Parathyroid adenoma (tissue), 2 donors: ENCODE results near the gene ATF7IP.

Source experiments
- H2AFZ ChIP-seq: fragments of 300-600 bp; sonication (generic); one replicate; pipeline ENCODE4 v1.7.0; 2017; ENCODE audit warnings: antibody characterized with exemption, mild to moderate bottlenecking
- H3K27ac ChIP-seq: fragments of 300-600 bp; sonication (generic); one replicate; pipeline ENCODE4 v1.7.0; 2017
- H3K27me3 ChIP-seq: fragments of 300-600 bp; sonication (generic); one replicate; pipeline ENCODE4 v1.7.0; 2017; ENCODE audit warnings: low read length; ENCODE audit not compliant: control insufficient read depth, insufficient read depth
- H3K36me3 ChIP-seq: fragments of 300-600 bp; sonication (generic); one replicate; pipeline ENCODE4 v1.7.0; 2017; ENCODE audit warnings: low read length; ENCODE audit not compliant: control insufficient read depth, insufficient read depth
- H3K4me1 ChIP-seq: fragments of 300-600 bp; sonication (generic); one replicate; pipeline ENCODE4 v1.7.0; 2017; ENCODE audit warnings: control low read depth
- H3K4me2 ChIP-seq: fragments of 300-600 bp; sonication (generic); one replicate; pipeline ENCODE4 v1.7.0; 2017; ENCODE audit warnings: low read length
- H3K4me3 ChIP-seq: fragments of 300-600 bp; sonication (generic); one replicate; pipeline ENCODE4 v1.7.0; 2017; ENCODE audit warnings: low read depth, low read length
- H3K79me2 ChIP-seq: fragments of 300-600 bp; sonication (generic); one replicate; pipeline ENCODE4 v1.7.0; 2017; ENCODE audit warnings: control low read depth
- H3K9ac ChIP-seq: fragments of 300-600 bp; sonication (generic); one replicate; pipeline ENCODE4 v1.7.0; 2017; ENCODE audit warnings: mild to moderate bottlenecking
- H3K9me3 ChIP-seq: fragments of 300-600 bp; sonication (generic); one replicate; pipeline ENCODE4 v1.7.0; 2017; ENCODE audit warnings: low read length; ENCODE audit not compliant: control insufficient read depth
- CTCF ChIP-seq: fragments of 300-600 bp; sonication (generic); IDR thresholded peaks from one replicate; pipeline ENCODE4 v1.7.0; 2017; ENCODE audit warnings: antibody characterized with exemption, mild to moderate bottlenecking
- donor health status: primary hyperparathyroidism.

The ATF7IP gene

DNA sequence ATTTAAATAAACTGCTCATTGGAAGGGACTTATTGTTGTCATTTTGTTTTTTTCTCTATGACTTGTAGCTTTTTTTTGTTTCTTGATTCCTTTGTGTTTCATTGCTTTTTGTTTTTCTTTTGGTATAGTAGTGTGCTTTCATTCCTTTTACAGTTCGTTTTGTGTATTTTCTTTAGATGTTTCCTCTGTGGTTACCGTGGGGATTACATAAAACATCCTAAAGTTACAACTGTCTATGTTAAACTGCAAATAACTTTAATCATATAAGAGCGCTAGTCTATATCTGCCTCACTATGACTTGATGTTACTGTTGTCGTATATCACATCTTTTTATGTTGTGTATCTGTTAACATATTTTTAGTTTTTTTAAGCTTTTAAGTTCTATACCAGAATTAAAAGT is 86.9 kb downstream of the ATF7IP start:
- H3K27ac ChIP-seq, result no peak overlapping the region
- peaks cover 8% of the 10 kb centered on the region for H3K4me1 ChIP-seq
- H3K27me3 ChIP-seq, result no peaks in the 10 kb centered on the region
- no peak overlapping the region for H2AFZ ChIP-seq
- H3K36me3 ChIP-seq, result no peaks in the 10 kb centered on the region
- no peak overlapping the region for H3K9ac ChIP-seq
- peaks cover 49% of the 10 kb centered on the region for H3K79me2 ChIP-seq
- H3K4me2 ChIP-seq, result no peak overlapping the region
- H3K4me3 ChIP-seq, result no peak overlapping the region
- no peaks in the 10 kb centered on the region for H3K9me3 ChIP-seq
- TF ChIP-seq CTCF, result no peak

DNA sequence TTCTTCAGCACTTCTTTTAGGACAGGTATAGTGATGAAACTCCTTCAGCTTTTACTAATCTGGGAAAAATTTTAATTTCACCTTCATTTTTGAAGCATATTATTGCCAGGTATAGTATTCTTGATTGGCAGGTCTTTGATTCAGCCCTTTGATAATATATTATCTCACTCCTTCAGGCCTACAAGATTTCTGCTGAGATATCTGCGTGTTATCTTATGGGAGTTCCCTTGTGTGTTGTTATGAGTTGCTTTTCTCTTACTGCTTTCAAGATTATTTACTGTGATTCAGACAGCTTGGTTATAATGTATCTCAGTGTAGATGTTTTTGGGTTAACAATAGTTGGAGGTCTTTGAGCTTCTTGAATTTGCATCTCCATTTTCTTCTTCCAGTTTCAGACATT is 87.4 kb downstream of the ATF7IP start:
- Histone ChIP-seq H3K36me3 (no peaks in the 10 kb centered on the region), H3K9ac (no peak overlapping the region), H3K4me2 (no peak overlapping the region), H3K27ac (no peak overlapping the region), H3K4me3 (no peak overlapping the region), H3K9me3 (no peaks in the 10 kb centered on the region), H3K4me1 (peaks cover 8% of the 10 kb centered on the region), H3K79me2 (peaks cover 49% of the 10 kb centered on the region), H2AFZ (no peak overlapping the region), H3K27me3 (no peaks in the 10 kb centered on the region)
- no peak for TF ChIP-seq CTCF

- peak; percentile 32 for TF ChIP-seq CTCF
- no peak overlapping the region for H3K27ac ChIP-seq
- no peaks in the 10 kb centered on the region for H3K9me3 ChIP-seq
- H2AFZ ChIP-seq, result no peak overlapping the region
- H3K79me2 ChIP-seq, result peaks cover 41% of the 10 kb centered on the region
- no peaks in the 10 kb centered on the region for H3K36me3 ChIP-seq
- no peak overlapping the region for H3K4me2 ChIP-seq
- H3K9ac ChIP-seq, result no peak overlapping the region
- H3K27me3 ChIP-seq, result no peaks in the 10 kb centered on the region
- peaks cover 8% of the 10 kb centered on the region for H3K4me1 ChIP-seq
- H3K4me3 ChIP-seq, result no peak overlapping the region
Measured at GRCh38 chr12:14454098-14454907, 88.8 kb downstream of the ATF7IP start.

DNA sequence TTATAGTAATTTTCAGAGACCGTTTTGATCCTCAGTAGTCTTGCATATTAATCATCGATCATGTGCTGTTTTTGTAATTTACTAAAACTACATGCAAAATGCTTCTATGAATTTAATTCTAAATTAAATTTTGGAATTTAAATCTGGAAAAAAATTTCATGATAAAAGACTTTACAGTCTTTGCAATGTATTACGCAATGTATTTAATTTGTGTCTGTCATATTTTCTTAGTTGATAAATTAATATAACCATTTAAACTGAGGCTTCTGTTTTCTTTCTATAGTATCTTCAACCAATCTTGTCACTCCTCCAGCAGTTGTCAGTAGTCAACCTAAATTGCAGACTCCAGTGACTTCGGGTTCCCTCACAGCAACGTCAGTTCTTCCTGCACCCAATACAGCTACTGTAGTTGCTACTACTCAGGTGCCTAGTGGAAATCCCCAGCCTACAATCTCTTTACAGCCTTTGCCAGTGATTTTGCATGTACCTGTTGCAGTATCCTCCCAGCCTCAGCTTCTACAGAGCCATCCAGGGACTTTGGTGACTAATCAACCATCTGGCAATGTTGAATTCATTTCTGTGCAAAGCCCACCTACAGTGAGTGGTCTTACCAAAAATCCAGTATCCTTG is 94.8 kb downstream of the ATF7IP start:
- H3K36me3 ChIP-seq, result no peaks in the 10 kb centered on the region
- no peak for TF ChIP-seq CTCF
- H3K9me3 ChIP-seq, result no peaks in the 10 kb centered on the region
- no peak overlapping the region for H3K4me2 ChIP-seq
- H2AFZ ChIP-seq, result no peak overlapping the region
- H3K27ac ChIP-seq, result no peak overlapping the region
- H3K9ac ChIP-seq, result no peak overlapping the region
- H3K27me3 ChIP-seq, result no peaks in the 10 kb centered on the region
- H3K4me3 ChIP-seq, result no peak overlapping the region
- H3K79me2 ChIP-seq, result peaks cover 21% of the 10 kb centered on the region
- no peaks in the 10 kb centered on the region for H3K4me1 ChIP-seq
